GM23248 (cell line): ENCODE measurements around the gene SRMS.

ENCODE experiments used
- EZH2 ChIP-seq: fragments of 200-600 bp; sonication (generic); IDR thresholded peaks from 2 replicates; pipeline ENCODE4 v1.6.1; 2018; ENCODE audit warnings: antibody characterized with exemption, mild to moderate bottlenecking; ENCODE audit not compliant: insufficient read depth, poor library complexity, severe bottlenecking
- EZH2phosphoT487 ChIP-seq: fragments of 200-600 bp; sonication (generic); IDR thresholded peaks from 2 replicates; pipeline ENCODE4 v1.6.1; 2018; ENCODE audit warnings: antibody characterized with exemption, moderate library complexity, mild to moderate bottlenecking, low read depth; ENCODE audit not compliant: insufficient read depth

- no peak for TF ChIP-seq EZH2phosphoT487
- TF ChIP-seq EZH2: no peak
Observed at GRCh38 chr20:63542031-63542559, 5.5 kb downstream of the SRMS start.
